GM19035 (cell line): ENCODE measurements around the gene IGF2BP1.
"Not testable (repeated sequence)": the region's sequence is repeated elsewhere in the genome, so short reads cannot be mapped to it uniquely, and the experiment has no call there.

Experiments used
- ATAC-seq: cut with Tn5 transposase; IDR thresholded peaks from one replicate; pipeline ENCODE4 v1.9.1; 2021; ENCODE audit not compliant: unreplicated experiment

The IGF2BP1 gene

GRCh38 chr17:49050611-49051010 is 53.4 kb downstream of the IGF2BP1 start:
- no peak for ATAC-seq

GRCh38 chr17:49051269-49051668 is 54.1 kb downstream of the IGF2BP1 start:
- no peak for ATAC-seq

GRCh38 chr17:49053171-49053829 is 56.1 kb downstream of the IGF2BP1 start:
- ATAC-seq = no peak

- ATAC-seq = no peak
These were observed 57.3 kb downstream of the IGF2BP1 start for GRCh38 chr17:49054342-49055092.

- ATAC-seq = no peak
These were observed 58.2 kb downstream of the IGF2BP1 start for GRCh38 chr17:49055181-49055927.

GRCh38 chr17:49061524-49061943 is 64.3 kb downstream of the IGF2BP1 start:
- no peak for ATAC-seq

- no peak for ATAC-seq
These were observed 66.5 kb downstream of the IGF2BP1 start for GRCh38 chr17:49063652-49064051.

- ATAC-seq = no peak
These were observed 70.0 kb downstream of the IGF2BP1 start for GRCh38 chr17:49067163-49067562.

- ATAC-seq = no peak
These were observed 72.5 kb downstream of the IGF2BP1 start for GRCh38 chr17:49069585-49070273.

GRCh38 chr17:49071106-49071505 is 73.9 kb downstream of the IGF2BP1 start:
- ATAC-seq = no peak

GRCh38 chr17:49074851-49075540 is 77.8 kb downstream of the IGF2BP1 start:
- ATAC-seq = no peak

- no peak for ATAC-seq
These were observed 79.6 kb downstream of the IGF2BP1 start for GRCh38 chr17:49076573-49077384.

- no peak for ATAC-seq
These were observed 81.1 kb downstream of the IGF2BP1 start for GRCh38 chr17:49078248-49078647.

- ATAC-seq = no peak
These were observed 82.9 kb downstream of the IGF2BP1 start for GRCh38 chr17:49079840-49080663.

GRCh38 chr17:49082231-49082630 is 85.0 kb downstream of the IGF2BP1 start:
- ATAC-seq = no peak

GRCh38 chr17:49085046-49085445 is 87.9 kb downstream of the IGF2BP1 start:
- not testable (repeated sequence) for ATAC-seq

GRCh38 chr17:49085565-49086315 is 88.6 kb downstream of the IGF2BP1 start:
- no peak for ATAC-seq

GRCh38 chr17:49086316-49086605 is 89.1 kb downstream of the IGF2BP1 start:
- no peak for ATAC-seq
